Measurements from ENCODE around the gene WDR86. TPM values are rescaled to one million over a fixed set of nuclear protein-coding genes. Genes with fewer than 3 reads are reported as not detected.

The WDR86 gene
- total and polyA plus RNA-seq, 2 experiments from 2014 or later, result 9.1 to 59.1 TPM

DNA sequence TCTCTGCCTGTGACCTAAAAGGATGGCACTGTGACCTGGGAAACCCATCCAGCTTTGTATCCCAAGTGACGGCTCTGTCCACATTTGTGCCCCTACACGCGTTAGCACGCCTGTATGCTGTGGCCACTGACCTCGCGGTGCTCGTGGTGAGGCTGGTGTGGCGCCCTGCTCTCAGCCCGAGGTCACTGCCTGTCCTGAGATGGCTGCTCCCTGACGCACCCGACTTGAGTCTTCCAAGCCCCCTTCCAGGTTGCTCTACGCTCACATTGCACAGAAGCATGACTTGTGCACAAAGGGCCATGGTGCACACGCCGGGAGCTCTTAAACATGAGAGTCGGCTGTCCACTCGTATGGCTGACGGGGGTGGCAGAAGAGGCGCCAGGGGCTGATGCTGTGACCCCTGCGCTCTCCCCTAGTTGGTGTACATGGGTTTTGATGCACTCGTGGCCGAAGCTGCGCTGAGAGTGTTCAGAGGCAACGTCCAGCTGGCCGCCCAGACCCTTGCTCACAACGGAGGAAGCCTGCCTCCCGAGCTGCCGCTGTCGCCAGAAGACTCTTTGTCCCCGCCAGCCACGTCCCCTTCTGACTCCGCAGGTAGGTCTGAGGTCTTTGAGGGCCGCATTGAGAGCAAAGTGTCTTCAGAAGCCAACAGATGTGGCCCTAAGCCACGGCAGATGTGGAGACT lies 33.5 kb downstream of the WDR86 start:
- H3K36me3 ChIP-seq (ENCODE audit: insufficient read depth), result no peaks in the 10 kb centered on the region
- H3K27ac Mint-ChIP-seq, result no peak overlapping the region; the same call in 1 of the 2 replicates
- H3K9me3 Mint-ChIP-seq, result no peaks in the 10 kb centered on the region
- TF ChIP-seq EZH2phosphoT487 (IDR thresholded peaks at IDR 0.05; ENCODE audit: unreplicated experiment) (no peak), STAT1 (IDR thresholded peaks at IDR 0.05; ENCODE audit: unreplicated experiment) (no peak), ZNF331 (CRISPR knock-in tag; IDR thresholded peaks at IDR 0.05; ENCODE audit: low read depth) (no peak), EZH2 (IDR thresholded peaks at IDR 0.05; ENCODE audit: low read depth, unreplicated experiment) (no peak), ZNF462 (CRISPR knock-in tag; IDR thresholded peaks at IDR 0.05) (no peak), CREB1 (CRISPR knock-in tag; IDR thresholded peaks at IDR 0.05; ENCODE audit: low read depth) (no peak), JUNB (IDR thresholded peaks at IDR 0.05; ENCODE audit: unreplicated experiment) (no peak), POLR2AphosphoS5 (IDR thresholded peaks at IDR 0.05; ENCODE audit: low read depth) (no peak), ZNF114 (CRISPR knock-in tag; IDR thresholded peaks at IDR 0.05) (no peak), ETS1 (IDR thresholded peaks at IDR 0.05) (no peak), NANOG (IDR thresholded peaks at IDR 0.05; ENCODE audit: borderline replicate concordance) (no peak)
- TF ChIP-seq, protein P1, sequence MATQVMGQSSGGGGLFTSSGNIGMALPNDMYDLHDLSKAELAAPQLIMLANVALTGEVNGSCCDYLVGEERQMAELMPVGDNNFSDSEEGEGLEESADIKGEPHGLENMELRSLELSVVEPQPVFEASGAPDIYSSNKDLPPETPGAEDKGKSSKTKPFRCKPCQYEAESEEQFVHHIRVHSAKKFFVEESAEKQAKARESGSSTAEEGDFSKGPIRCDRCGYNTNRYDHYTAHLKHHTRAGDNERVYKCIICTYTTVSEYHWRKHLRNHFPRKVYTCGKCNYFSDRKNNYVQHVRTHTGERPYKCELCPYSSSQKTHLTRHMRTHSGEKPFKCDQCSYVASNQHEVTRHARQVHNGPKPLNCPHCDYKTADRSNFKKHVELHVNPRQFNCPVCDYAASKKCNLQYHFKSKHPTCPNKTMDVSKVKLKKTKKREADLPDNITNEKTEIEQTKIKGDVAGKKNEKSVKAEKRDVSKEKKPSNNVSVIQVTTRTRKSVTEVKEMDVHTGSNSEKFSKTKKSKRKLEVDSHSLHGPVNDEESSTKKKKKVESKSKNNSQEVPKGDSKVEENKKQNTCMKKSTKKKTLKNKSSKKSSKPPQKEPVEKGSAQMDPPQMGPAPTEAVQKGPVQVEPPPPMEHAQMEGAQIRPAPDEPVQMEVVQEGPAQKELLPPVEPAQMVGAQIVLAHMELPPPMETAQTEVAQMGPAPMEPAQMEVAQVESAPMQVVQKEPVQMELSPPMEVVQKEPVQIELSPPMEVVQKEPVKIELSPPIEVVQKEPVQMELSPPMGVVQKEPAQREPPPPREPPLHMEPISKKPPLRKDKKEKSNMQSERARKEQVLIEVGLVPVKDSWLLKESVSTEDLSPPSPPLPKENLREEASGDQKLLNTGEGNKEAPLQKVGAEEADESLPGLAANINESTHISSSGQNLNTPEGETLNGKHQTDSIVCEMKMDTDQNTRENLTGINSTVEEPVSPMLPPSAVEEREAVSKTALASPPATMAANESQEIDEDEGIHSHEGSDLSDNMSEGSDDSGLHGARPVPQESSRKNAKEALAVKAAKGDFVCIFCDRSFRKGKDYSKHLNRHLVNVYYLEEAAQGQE (IDR thresholded peaks at IDR 0.05; ENCODE audit: unreplicated experiment), result no peak
- TF ChIP-seq, protein P2, sequence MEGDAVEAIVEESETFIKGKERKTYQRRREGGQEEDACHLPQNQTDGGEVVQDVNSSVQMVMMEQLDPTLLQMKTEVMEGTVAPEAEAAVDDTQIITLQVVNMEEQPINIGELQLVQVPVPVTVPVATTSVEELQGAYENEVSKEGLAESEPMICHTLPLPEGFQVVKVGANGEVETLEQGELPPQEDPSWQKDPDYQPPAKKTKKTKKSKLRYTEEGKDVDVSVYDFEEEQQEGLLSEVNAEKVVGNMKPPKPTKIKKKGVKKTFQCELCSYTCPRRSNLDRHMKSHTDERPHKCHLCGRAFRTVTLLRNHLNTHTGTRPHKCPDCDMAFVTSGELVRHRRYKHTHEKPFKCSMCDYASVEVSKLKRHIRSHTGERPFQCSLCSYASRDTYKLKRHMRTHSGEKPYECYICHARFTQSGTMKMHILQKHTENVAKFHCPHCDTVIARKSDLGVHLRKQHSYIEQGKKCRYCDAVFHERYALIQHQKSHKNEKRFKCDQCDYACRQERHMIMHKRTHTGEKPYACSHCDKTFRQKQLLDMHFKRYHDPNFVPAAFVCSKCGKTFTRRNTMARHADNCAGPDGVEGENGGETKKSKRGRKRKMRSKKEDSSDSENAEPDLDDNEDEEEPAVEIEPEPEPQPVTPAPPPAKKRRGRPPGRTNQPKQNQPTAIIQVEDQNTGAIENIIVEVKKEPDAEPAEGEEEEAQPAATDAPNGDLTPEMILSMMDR (conservative IDR thresholded peaks at IDR 0.05; ENCODE audit: low read depth in 2 of 2), result no peak
- H3K4me2 ChIP-seq, result no peak overlapping the region
- H3K79me2 ChIP-seq (replicated peaks; ENCODE audit: insufficient read depth), result no peaks in the 10 kb centered on the region
- no peak overlapping the region for H3K4me3 Mint-ChIP-seq
- peaks cover 35% of the 10 kb centered on the region for H3K4me1 Mint-ChIP-seq
- H3K27me3 ChIP-seq (ENCODE audit: insufficient read depth), result no peaks in the 10 kb centered on the region
- no peaks in the 10 kb centered on the region for H3K9me2 ChIP-seq (ENCODE audit: insufficient read depth)
- H3F3A ChIP-seq (replicated peaks; ENCODE audit: low read depth), result 0 out of 2 replicates have a peak, but pooled peaks cover 6% of the 10 kb centered on the region
- no peaks in the 10 kb centered on the region; the same call in 1 of the 2 replicates for H4K20me1 ChIP-seq (replicated peaks; ENCODE audit: insufficient read depth)
- DNase-seq (ENCODE audit: low spot score), result no peak
- peaks cover 7% of the 10 kb centered on the region; the same call in 2 of the 3 replicates for H3K36me3 Mint-ChIP-seq (ENCODE audit: low read depth)
- H3K4me3 ChIP-seq, result no peak overlapping the region
- no peak overlapping the region for H3K27ac ChIP-seq (ENCODE audit: low read depth)
- no peak for ATAC-seq
- H3K4me1 ChIP-seq (ENCODE audit: insufficient read depth), result peaks cover 15% of the 10 kb centered on the region
- peaks cover 21% of the 10 kb centered on the region for H3K27me3 Mint-ChIP-seq (ENCODE audit: insufficient read depth, low read depth, poor library complexity)
- H2AFZ ChIP-seq, result no peak overlapping the region

Measured in GM23338 (cell line).